Neural crest cell (in vitro differentiated cells): ENCODE measurements around the gene MAP1LC3C. TPM values are rescaled to one million over a fixed set of nuclear protein-coding genes. Genes with fewer than 3 reads are reported as not detected.
"Not testable (repeated sequence)": the region's sequence is repeated elsewhere in the genome, so short reads cannot be mapped to it uniquely, and the experiment has no call there.

Experiments used
- DNase-seq: peaks from one replicate; pipeline ENCODE4 v3.0.0; 2021; ENCODE audit warnings: low read depth, mixed read lengths, low spot score
- H3K27ac Mint-ChIP-seq: one replicate; pipeline ENCODE4 v1.8.0; 2021; ENCODE audit warnings: mild to moderate bottlenecking, mixed read lengths; ENCODE audit not compliant: unreplicated experiment
- H3K27me3 Mint-ChIP-seq: 2 replicates; pipeline ENCODE4 v1.8.0; 2021; ENCODE audit warnings: low read depth, mild to moderate bottlenecking, mixed read lengths
- H3K36me3 Mint-ChIP-seq: 2 replicates; pipeline ENCODE4 v1.8.0; 2021; ENCODE audit warnings: low read depth, mild to moderate bottlenecking, mixed read lengths
- H3K4me1 Mint-ChIP-seq: 2 replicates; pipeline ENCODE4 v1.8.0; 2021; ENCODE audit warnings: mixed read lengths
- H3K4me3 Mint-ChIP-seq: one replicate; pipeline ENCODE4 v1.8.0; 2021; ENCODE audit warnings: mild to moderate bottlenecking, mixed read lengths
- H3K9me3 Mint-ChIP-seq: 2 replicates; pipeline ENCODE4 v1.8.0; 2021; ENCODE audit warnings: mixed read lengths
- CTCF ChIP-seq: fragments of 200-600 bp; sonication (generic); conservative IDR thresholded peaks from 2 replicates; pipeline ENCODE4 v1.5.0; 2021; ENCODE audit warnings: antibody characterized with exemption, mild to moderate bottlenecking
- total RNA-seq: library from RNA; stranded (reverse); gene quantifications from 2 replicates; pipeline ENCODE4 v1.2.1, GENCODE V29; 2021

MAP1LC3C gene
- total RNA-seq, 1 donor from 2014 or later, result 0.54 TPM

GRCh38 chr1:241994171-241994570 is 4.7 kb downstream of the MAP1LC3C start:
- peak overlapping the region; percentile 6 for H3K27ac Mint-ChIP-seq
- peaks cover 18% of the 10 kb centered on the region for H3K4me1 Mint-ChIP-seq
- H3K9me3 Mint-ChIP-seq, result no peaks in the 10 kb centered on the region
- no peak overlapping the region for H3K4me3 Mint-ChIP-seq
- no peaks in the 10 kb centered on the region for H3K36me3 Mint-ChIP-seq
- DNase-seq, result no peak
- TF ChIP-seq CTCF, result no peak
- no peaks in the 10 kb centered on the region for H3K27me3 Mint-ChIP-seq

DNA sequence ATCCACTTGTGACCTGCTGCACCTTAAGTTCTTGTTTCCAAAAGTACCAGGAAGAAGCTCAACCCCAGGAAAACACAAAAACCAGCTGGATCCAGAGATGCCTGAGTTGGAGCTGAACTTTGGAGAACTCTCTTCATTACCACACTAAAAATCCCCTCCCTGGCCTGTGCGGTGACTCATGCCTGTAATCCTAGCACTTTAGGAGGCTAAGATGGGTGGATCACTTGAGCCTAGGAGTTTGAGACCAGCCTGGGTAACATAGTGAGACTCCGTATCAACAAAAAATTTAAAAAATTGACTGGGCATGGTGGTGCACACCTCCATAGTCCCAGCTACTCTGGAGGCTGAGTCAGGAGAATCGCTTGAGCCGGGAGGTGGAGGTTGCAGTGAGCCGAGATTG is 6.2 kb downstream of the MAP1LC3C start:
- H3K4me1 Mint-ChIP-seq, result peaks cover 11% of the 10 kb centered on the region
- H3K4me3 Mint-ChIP-seq, result no peak overlapping the region
- no peak for DNase-seq
- H3K27ac Mint-ChIP-seq, result no peak overlapping the region
- TF ChIP-seq CTCF, result no peak
- H3K27me3 Mint-ChIP-seq, result no peaks in the 10 kb centered on the region
- H3K36me3 Mint-ChIP-seq, result no peaks in the 10 kb centered on the region
- no peaks in the 10 kb centered on the region for H3K9me3 Mint-ChIP-seq

GRCh38 chr1:241990040-241990439 is 8.9 kb downstream of the MAP1LC3C start:
- Mint-ChIP-seq H3K9me3 (no peaks in the 10 kb centered on the region), H3K27me3 (no peaks in the 10 kb centered on the region), H3K36me3 (no peaks in the 10 kb centered on the region), H3K4me1 (peaks cover 7% of the 10 kb centered on the region), H3K27ac (no peak overlapping the region), H3K4me3 (no peak overlapping the region)
- no peak for TF ChIP-seq CTCF
- DNase-seq, result no peak

DNA sequence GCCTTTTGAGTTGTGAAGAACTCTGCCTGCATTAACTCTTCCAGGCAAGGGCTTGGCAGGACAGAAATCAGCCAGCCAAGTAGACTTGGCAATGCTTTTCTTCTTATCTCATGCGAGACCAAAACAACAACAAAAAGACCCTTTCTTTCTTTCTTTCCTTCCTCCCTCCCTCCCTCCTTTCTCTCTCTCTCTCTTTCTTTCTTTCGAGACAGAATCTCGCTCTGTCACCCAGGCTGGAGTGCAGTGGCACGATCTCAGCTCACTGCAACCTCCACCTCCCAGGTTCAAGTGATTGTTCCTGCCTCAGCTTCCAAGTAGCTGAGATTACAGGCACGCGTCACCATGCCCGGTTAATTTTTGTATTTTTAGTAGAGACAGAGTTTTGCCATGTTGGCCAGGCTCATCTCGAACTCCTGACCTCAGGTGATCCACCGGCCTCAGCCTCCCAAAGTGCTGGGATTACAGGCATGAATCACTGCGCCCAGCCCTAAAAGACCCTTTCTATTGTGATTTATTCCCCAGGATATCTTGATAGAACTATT is 10.4 kb downstream of the MAP1LC3C start:
- H3K27me3 Mint-ChIP-seq, DNase-seq, H3K27ac Mint-ChIP-seq: not testable (repeated sequence)

GRCh38 chr1:241985787-241986186 is 13.1 kb downstream of the MAP1LC3C start:
- Mint-ChIP-seq H3K27me3 (no peaks in the 10 kb centered on the region), H3K36me3 (no peaks in the 10 kb centered on the region), H3K4me1 (peaks cover 5% of the 10 kb centered on the region), H3K9me3 (no peaks in the 10 kb centered on the region), H3K27ac (no peak overlapping the region), H3K4me3 (no peak overlapping the region)
- DNase-seq, result peak; percentile 36
- TF ChIP-seq CTCF, result peak; percentile 64

More for the DNA sequence above, 10.4 kb downstream of the MAP1LC3C start:
- not testable (repeated sequence) for H3K9me3 Mint-ChIP-seq, H3K36me3 Mint-ChIP-seq, H3K4me1 Mint-ChIP-seq, H3K4me3 Mint-ChIP-seq

GRCh38 chr1:241979926-241980325 is 19.0 kb downstream of the MAP1LC3C start:
- no peaks in the 10 kb centered on the region for H3K27me3 Mint-ChIP-seq

More at GRCh38 chr1:241979926-241980325, 19.0 kb downstream of the MAP1LC3C start:
- DNase-seq, result no peak
- no peak for TF ChIP-seq CTCF
- Mint-ChIP-seq H3K4me3 (no peak overlapping the region), H3K9me3 (peaks cover 2% of the 10 kb centered on the region), H3K4me1 (no peaks in the 10 kb centered on the region), H3K36me3 (peaks cover 2% of the 10 kb centered on the region), H3K27ac (no peak overlapping the region)
